ENCODE data around the gene REXO1. TPM values are rescaled to one million over a fixed set of nuclear protein-coding genes. Genes with fewer than 3 reads are reported as not detected.

The REXO1 gene
- total and polyA plus RNA-seq, 2 donors (not counting 3 experiments of a cell fraction or from before 2014, with no cell fraction given): 41.1 to 56.9 TPM

DNA sequence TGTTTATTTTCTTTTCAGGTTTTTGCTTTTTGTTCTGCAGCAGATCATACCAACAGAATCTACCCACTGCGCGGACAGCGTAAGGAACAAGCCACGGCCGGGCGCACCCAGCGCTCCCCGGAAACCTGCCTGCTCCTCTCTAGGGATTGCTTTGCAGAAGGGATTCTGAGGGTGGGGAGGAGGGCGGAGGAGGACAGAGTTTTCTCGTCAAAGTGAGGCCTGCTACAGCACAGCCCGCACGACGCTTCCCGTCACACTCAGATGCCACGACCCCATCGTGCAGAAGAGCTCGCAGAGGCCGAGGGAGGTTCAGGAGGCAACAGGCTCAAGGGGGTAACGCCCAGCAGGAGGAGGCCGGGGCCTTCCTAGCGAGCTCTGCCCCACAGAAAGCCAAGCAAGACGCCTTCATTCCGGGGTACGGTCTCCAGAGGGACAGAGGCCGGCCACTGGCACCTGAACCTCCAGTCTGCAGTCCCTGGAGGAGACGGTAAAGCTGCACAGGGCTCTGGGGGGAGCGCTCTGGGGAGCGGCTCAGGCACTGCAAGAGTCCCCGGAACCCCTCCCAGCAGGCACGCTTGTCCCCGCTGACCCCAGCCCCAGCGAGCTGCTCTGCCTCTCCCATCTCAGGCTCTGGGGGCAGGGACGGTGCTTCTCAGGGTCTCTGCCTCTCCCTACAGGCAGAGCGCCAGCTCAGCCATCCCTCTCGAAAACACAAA is 6.9 kb downstream of the REXO1 start:
- H3K36me3 ChIP-seq (ENCODE audit: control insufficient read depth in 2 of 2, extremely low read depth in 1 of 2, insufficient read depth in 2 of 2, low read length in 2 of 2): peaks cover 0 to 5% of the 10 kb centered on the region in 2 experiments
- H3K4me2 ChIP-seq (ENCODE audit: insufficient read depth, low read length): peak overlapping the region; percentile 14
- CTCF ChIA-PET: interaction anchor here (1.2 to 7.6 kb wide), 3 partner anchors 12 to 14 kb away, joined by 3 to 83 read pairs (median 3); no protein-coding TSS in a partner anchor
- no peaks in the 10 kb centered on the region for H3K9me1 ChIP-seq (replicated peaks; ENCODE audit: control insufficient read depth, extremely low read depth, insufficient read depth, low read length)
- intact Hi-C loops (cut with micrococcal nuclease) (no loop called here), dilution Hi-C loops (cut with MboI; ENCODE audit: extremely low pct_ligation_motif_present, low sequenced_read_pairs) (no loop called here)
- DNase-seq (ENCODE audit: low read depth, low spot score): no peak
- no peak for FAIRE-seq
- peaks cover 92% of the 10 kb centered on the region for H3K79me2 ChIP-seq (ENCODE audit: control insufficient read depth, insufficient read depth, low read length)
- H3K9me3 ChIP-seq (replicated peaks; ENCODE audit: control insufficient read depth, insufficient read depth, low read length): no peaks in the 10 kb centered on the region
- H2AFZ ChIP-seq (ENCODE audit: low read depth, low read length): no peak overlapping the region
- POLR2A ChIA-PET: no interaction called here
- no peaks in the 10 kb centered on the region for H4K20me1 ChIP-seq (replicated peaks; ENCODE audit: control insufficient read depth, extremely low read depth, insufficient read depth, low read length)
- H3K9ac ChIP-seq (replicated peaks; ENCODE audit: extremely low read depth, insufficient read depth, low read length): no peak overlapping the region
- no peaks in the 10 kb centered on the region for H3K27me3 ChIP-seq (ENCODE audit: control insufficient read depth in 2 of 2, insufficient read depth in 2 of 2, low read length in 2 of 2)
- BruUV-seq (replicated peaks): no TSS peak
- no peak overlapping the region for H3K27ac ChIP-seq (ENCODE audit: insufficient read depth, low read depth, low read length)
- H3K4me3 ChIP-seq (replicated peaks in 1 of 3; ENCODE audit: insufficient read depth in 1 of 3, low read depth in 1 of 3, low read length in 3 of 3): peak overlapping the region in 1 of 3 experiments; percentile 18
- peaks cover 16% of the 10 kb centered on the region for H3K4me1 ChIP-seq (ENCODE audit: control insufficient read depth, extremely low read depth, insufficient read depth, low read length)
- TF ChIP-seq GATA2 (IDR thresholded peaks at IDR 0.05; ENCODE audit: insufficient read depth, insufficient read length, low read depth, low read length) (no peak), POLR2AphosphoS5 (IDR thresholded peaks at IDR 0.05; ENCODE audit: insufficient read depth, low read depth, low read length) (no peak), EZH2 (IDR thresholded peaks at IDR 0.05; ENCODE audit: borderline replicate concordance, low read depth, low read length, severe bottlenecking) (no peak), JUN (IDR thresholded peaks at IDR 0.05; ENCODE audit: borderline replicate concordance, insufficient read depth, insufficient read length, low read depth) (no peak), FOS (IDR thresholded peaks at IDR 0.05; ENCODE audit: borderline replicate concordance, insufficient read depth, low read length) (no peak), POLR2A (IDR thresholded peaks at IDR 0.05; ENCODE audit: low read depth, low read length) (no peak), MYC (IDR thresholded peaks at IDR 0.05; ENCODE audit: low read depth, low read length) (no peak)
- TF ChIP-seq, protein P1, sequence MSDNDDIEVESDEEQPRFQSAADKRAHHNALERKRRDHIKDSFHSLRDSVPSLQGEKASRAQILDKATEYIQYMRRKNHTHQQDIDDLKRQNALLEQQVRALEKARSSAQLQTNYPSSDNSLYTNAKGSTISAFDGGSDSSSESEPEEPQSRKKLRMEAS (IDR thresholded peaks at IDR 0.05; ENCODE audit: insufficient read depth, insufficient read length): no peak
- TF ChIP-seq, protein P2, sequence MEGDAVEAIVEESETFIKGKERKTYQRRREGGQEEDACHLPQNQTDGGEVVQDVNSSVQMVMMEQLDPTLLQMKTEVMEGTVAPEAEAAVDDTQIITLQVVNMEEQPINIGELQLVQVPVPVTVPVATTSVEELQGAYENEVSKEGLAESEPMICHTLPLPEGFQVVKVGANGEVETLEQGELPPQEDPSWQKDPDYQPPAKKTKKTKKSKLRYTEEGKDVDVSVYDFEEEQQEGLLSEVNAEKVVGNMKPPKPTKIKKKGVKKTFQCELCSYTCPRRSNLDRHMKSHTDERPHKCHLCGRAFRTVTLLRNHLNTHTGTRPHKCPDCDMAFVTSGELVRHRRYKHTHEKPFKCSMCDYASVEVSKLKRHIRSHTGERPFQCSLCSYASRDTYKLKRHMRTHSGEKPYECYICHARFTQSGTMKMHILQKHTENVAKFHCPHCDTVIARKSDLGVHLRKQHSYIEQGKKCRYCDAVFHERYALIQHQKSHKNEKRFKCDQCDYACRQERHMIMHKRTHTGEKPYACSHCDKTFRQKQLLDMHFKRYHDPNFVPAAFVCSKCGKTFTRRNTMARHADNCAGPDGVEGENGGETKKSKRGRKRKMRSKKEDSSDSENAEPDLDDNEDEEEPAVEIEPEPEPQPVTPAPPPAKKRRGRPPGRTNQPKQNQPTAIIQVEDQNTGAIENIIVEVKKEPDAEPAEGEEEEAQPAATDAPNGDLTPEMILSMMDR (IDR thresholded peaks at IDR 0.05; ENCODE audit: extremely low read depth in 1 of 2, insufficient read depth in 1 of 2, low read depth in 1 of 2, low read length in 2 of 2): no peak

Data from endothelial cell of umbilical vein (primary cell).